ENCODE results near the gene ACTR8.
A peak's percentile ranks its signal among the peaks of the same experiment; 100 is the strongest.
"Not testable (repeated sequence)": the region's sequence is repeated elsewhere in the genome, so short reads cannot be mapped to it uniquely, and the experiment has no call there.

ACTR8 gene

GRCh38 chr3:53881691-53882593, at the start of gene ACTR8:
ACTR8 (minus strand) TSS chr3:53882152; CDS start chr3:53882101, 51 bp downstream.
- in situ Hi-C loops (cut with MboI; ENCODE audit: low pct_unique_long_range_greater_than_20kb, low sequenced_read_pairs) = no loop called here
- peak; percentile 90 for DNase-seq

GRCh38 chr3:53927208-53927872, 45.4 kb upstream of the ACTR8 start:
- DNase-seq; in situ Hi-C loops (cut with MboI; ENCODE audit: low pct_unique_long_range_greater_than_20kb, low sequenced_read_pairs): not testable (repeated sequence)

DNA sequence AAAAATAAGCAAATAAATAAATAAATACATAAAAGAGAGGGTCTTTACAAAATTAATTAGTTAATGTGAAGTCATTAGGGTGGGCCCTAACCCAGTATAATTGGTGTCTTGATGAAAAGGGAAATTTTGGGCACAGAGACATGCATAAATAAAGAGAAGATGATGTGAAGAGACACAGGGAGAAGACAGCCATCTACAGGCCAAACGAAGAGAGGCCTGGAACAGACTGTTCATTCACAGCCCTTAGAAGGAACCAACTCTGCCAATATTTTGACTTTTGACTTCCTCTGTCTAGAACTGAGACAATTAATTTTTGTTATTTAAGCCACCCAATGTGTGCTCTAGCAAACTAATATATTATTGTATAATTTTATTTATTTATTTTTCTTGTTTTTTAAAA, 39.3 kb upstream of the ACTR8 start:
- peak; percentile 50 for DNase-seq
- in situ Hi-C loops (cut with MboI; ENCODE audit: low pct_unique_long_range_greater_than_20kb, low sequenced_read_pairs) = no loop called here

GRCh38 chr3:53919741-53920140, 37.8 kb upstream of the ACTR8 start:
- DNase-seq = no peak
- in situ Hi-C loops (cut with MboI; ENCODE audit: low pct_unique_long_range_greater_than_20kb, low sequenced_read_pairs) = no loop called here

- in situ Hi-C loops (cut with MboI; ENCODE audit: low pct_unique_long_range_greater_than_20kb, low sequenced_read_pairs) = no loop called here
Observed at GRCh38 chr3:53913401-53913800, 31.4 kb upstream of the ACTR8 start.

DNA sequence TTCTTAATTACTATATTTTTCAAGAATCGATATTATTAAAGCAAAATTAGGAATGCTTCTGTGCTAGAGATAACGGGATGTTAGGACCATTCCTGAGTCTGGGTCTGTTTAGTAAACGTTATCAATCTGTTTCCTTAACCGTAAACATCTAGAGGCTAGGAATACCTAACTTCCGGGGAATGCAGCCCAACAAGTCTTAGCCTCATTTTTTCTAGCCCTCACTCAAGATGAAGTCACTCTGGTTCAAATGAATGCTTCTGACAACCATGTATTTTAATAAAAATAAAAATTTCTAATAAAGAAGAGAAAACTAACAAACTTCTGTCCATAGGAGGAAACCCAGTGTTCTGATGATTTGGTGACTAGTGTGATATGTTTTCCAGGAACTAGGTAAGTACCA, 20.8 kb upstream of the ACTR8 start:
- no peak for DNase-seq
- in situ Hi-C loops (cut with MboI; ENCODE audit: low pct_unique_long_range_greater_than_20kb, low sequenced_read_pairs) = no loop called here

More at GRCh38 chr3:53913401-53913800, 31.4 kb upstream of the ACTR8 start:
- DNase-seq = no peak

GRCh38 chr3:53902067-53902466, 20.1 kb upstream of the ACTR8 start:
- no peak for DNase-seq
- in situ Hi-C loops (cut with MboI; ENCODE audit: low pct_unique_long_range_greater_than_20kb, low sequenced_read_pairs) = no loop called here

DNA sequence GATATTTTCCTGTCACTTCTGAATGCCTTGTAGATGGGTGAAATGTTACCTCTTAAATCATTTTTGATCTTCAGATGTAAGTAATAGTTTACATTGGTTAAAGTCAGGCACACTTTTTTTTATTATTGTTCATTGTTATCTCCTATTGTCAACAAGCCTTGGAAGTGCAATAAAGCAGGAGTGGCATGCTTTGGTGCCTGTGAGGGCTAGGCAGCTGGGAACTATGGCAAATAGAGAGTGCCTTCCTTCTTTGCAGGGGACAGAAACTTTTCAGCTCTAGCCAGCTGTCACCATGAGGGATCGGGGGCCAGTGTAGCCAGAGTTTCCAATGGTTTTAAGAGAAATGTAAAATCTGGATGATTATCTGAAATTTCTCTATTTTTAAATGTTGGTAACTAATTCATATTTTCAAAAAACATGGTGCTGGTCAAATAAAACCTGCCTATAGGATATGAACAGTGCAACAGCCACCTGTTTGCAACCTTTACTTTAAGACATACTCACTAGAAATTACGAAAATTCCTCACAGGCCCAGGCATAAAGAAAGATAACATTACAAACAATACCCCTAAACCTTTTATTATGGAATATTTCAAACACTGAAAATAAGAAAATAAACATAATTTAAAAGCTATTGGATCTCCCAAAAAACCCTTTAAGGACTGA, 18.8 kb upstream of the ACTR8 start:
- in situ Hi-C loops (cut with MboI; ENCODE audit: low pct_unique_long_range_greater_than_20kb, low sequenced_read_pairs) = no loop called here

DNA sequence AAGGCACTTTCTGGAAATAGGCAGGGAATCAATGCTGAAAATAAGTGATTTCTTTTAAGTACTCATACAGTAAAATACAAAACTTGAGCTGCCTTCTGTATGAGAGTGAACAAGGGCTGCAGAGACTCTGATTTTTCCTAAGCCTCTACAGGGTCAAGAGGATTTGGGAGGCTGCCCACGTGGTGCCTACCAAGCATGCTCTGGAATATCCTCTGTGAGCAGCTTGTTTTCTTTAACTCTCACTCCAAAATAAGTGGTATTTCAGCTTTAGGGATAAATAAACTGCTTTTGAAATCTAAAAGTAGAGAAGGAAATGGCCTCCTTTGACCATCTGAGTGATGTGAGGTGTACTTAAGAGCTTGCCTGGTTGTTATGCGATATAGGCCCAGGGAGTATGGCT, 17.8 kb upstream of the ACTR8 start:
- no peak for DNase-seq
- in situ Hi-C loops (cut with MboI; ENCODE audit: low pct_unique_long_range_greater_than_20kb, low sequenced_read_pairs) = no loop called here

More for the DNA sequence above, 18.8 kb upstream of the ACTR8 start:
- no peak for DNase-seq

- in situ Hi-C loops (cut with MboI; ENCODE audit: low pct_unique_long_range_greater_than_20kb, low sequenced_read_pairs) = no loop called here
- DNase-seq = no peak
Observed at GRCh38 chr3:53892286-53892637, 10.3 kb upstream of the ACTR8 start.

DNA sequence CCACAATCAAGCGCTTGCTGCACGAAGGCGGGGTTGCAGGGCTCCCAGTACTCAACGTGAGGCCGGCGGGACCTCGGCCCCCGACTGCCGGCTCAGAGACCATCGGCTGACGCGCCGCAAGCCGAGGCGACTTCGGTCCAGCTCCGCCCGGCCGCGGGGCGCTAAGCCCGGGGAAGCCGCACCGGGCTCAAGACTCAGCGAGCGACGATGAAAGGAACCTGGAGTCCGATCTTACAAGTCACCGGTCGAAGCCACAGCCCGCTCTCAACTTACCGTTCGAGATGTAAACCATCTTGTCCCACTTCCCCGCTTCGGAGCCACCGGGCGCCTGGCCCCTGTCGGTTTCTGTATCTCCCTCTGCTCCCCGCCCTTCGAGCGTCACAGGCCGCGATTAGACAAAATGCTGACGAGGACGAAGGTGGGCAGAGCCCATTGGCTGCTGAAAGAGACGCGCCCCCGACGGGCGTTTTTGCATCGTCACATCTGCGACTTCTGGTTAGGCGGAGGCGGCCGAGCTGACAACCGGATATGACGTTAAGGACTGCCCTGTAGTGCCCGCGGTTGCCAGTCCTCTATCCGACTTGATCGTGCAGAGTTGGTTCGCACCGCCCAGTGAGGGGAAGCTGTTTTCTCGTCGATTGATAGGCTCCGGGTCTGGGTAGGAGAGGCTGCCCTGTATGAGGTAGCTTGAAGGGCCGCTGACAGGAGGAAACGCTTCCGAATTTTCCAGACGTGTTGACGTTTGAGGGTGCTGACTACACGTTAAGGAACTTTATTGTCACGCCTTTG, 9.7 kb upstream of the ACTR8 start, which contains the start of gene SELENOK:
SELENOK (minus strand) TSS at position 363 of the 789 bp plus-strand sequence.
- peak; percentile 99 for DNase-seq
- in situ Hi-C loops (cut with MboI; ENCODE audit: low pct_unique_long_range_greater_than_20kb, low sequenced_read_pairs) = no loop called here

- in situ Hi-C loops (cut with MboI; ENCODE audit: low pct_unique_long_range_greater_than_20kb, low sequenced_read_pairs) = no loop called here
- DNase-seq = no peak
Observed at GRCh38 chr3:53890726-53891475, 8.9 kb upstream of the ACTR8 start.

DNA sequence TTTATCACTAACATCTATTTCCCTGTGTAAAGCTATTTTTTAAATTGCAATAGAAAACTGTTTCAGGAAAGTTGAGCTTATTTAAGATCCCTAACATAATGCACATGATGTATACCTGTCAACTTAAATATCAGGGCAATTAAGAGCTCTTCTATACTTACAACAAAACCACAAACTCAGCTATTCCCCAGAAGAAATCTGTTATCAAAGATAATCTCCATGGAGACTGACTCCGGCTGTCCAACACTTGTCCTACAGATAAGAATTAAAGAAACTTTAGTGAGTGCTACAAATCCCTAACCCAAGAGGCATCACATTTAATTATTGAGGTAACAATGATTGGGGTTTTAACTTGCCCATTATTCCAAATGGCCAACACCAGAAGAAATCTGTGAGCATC, 6.3 kb upstream of the ACTR8 start:
- DNase-seq = no peak
- in situ Hi-C loops (cut with MboI; ENCODE audit: low pct_unique_long_range_greater_than_20kb, low sequenced_read_pairs) = no loop called here

GRCh38 chr3:53887446-53887845, 5.5 kb upstream of the ACTR8 start:
- no peak for DNase-seq
- in situ Hi-C loops (cut with MboI; ENCODE audit: low pct_unique_long_range_greater_than_20kb, low sequenced_read_pairs) = no loop called here

DNA sequence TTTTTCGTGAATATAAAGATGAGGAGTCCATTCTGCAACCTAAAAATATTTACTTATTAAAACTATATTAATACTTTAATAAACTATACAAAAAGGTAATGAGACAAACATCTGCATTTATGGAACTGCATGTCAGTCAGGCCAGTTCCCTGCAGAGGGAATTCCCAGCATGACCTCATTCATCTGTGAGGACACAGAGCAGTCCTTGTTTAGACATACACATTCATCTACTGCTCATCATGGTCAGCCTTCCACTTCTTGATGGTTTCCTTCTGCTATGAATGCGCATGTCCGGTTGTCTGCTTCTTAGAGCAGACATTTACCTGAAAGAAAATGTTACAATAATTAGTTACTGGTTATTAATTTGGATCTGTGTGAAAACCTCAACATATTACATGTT, 3.3 kb upstream of the ACTR8 start:
- no peak for DNase-seq
- in situ Hi-C loops (cut with MboI; ENCODE audit: low pct_unique_long_range_greater_than_20kb, low sequenced_read_pairs) = no loop called here

DNA sequence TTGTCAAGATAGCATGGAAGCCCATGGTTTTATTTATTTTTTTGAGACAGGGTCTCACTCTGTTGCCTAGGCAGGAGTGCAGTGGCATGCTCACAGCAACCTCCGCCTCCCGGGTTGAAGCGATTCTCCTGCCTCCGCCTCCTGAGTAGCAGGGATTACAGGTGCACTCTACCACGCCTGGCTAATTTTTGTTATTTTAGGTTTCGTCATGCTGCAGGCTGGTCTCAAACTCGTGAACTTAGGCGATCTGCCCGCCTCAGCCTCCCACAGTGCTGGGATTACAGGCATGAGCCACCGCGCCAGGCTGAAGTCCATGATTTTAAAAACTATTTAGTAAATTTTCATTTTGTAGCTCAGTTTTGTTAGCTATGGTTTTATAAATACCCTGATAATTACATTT, 2.7 kb upstream of the ACTR8 start:
- in situ Hi-C loops (cut with MboI; ENCODE audit: low pct_unique_long_range_greater_than_20kb, low sequenced_read_pairs) = no loop called here
- DNase-seq = no peak

DNA sequence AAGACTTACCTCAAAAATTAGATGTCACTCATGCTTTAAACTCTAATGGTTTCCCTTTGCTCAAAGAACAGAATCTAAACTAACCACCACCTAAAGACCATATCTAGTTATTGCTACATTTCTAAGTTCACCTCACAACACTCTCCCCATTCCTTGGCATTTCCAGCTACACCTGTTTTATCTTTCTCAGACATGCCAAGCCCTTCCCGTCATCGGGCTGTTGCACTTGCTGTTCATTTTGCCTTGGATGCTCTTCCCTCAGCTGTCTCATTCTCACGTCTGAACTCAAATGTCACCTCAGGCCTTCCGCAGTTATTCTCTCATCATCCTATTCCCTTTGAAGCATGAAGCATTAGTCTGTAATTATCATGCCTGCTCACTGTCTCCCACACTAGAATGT, 1.1 kb upstream of the ACTR8 start:
- in situ Hi-C loops (cut with MboI; ENCODE audit: low pct_unique_long_range_greater_than_20kb, low sequenced_read_pairs) = no loop called here
- DNase-seq = no peak
